ENCODE results near the gene DENND4A. TPM values are rescaled to one million over a fixed set of nuclear protein-coding genes. Genes with fewer than 3 reads are reported as not detected.

Gene DENND4A
- total RNA-seq, 4 donors from 2014 or later = 16.5 to 40.4 (median 24.5) TPM

DNA sequence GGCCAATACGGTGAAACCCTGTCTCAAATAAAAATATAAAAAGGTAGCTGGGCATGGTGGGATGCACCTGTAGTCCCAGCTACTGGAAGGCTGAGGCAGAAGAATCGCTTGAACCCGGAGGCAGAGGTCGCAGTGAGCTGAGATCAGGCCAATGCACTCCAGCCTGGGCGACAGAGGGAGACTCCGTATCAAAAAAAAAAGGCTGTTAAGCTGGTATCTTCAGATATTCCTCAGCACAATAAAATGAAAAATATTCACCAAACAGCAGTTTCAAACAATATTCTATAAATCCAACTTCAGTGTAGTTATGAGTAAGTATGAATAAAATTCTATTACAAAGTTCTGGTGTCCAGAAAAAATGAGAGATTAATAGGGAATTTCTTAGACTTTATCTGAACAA is 14.2 kb downstream of the DENND4A start:
- Histone ChIP-seq H3K27me3 (no peaks in the 10 kb centered on the region), H3K36me3 (no peaks in the 10 kb centered on the region), H3K9me3 (no peaks in the 10 kb centered on the region), H3K4me3 (no peak overlapping the region), H3K27ac (no peak overlapping the region), H3K4me1 (peaks cover 2 to 55% (median 8%) of the 10 kb centered on the region in 4 donors)
- in situ Hi-C loops (cut with MboI; ENCODE audit: low pct_ligation_motif_present in 1 of 4, low pct_unique_long_range_greater_than_20kb in 1 of 4, low sequenced_read_pairs in 3 of 4) (no loop called here), intact Hi-C loops (cut with DNase I; ENCODE audit: low total_unique reads) (no loop called here)
- TF ChIP-seq POLR2AphosphoS5 (IDR thresholded peaks at IDR 0.05) = no peak
- no peak for TF ChIP-seq POLR2A (IDR thresholded peaks at IDR 0.05)
- TF ChIP-seq, protein P1, sequence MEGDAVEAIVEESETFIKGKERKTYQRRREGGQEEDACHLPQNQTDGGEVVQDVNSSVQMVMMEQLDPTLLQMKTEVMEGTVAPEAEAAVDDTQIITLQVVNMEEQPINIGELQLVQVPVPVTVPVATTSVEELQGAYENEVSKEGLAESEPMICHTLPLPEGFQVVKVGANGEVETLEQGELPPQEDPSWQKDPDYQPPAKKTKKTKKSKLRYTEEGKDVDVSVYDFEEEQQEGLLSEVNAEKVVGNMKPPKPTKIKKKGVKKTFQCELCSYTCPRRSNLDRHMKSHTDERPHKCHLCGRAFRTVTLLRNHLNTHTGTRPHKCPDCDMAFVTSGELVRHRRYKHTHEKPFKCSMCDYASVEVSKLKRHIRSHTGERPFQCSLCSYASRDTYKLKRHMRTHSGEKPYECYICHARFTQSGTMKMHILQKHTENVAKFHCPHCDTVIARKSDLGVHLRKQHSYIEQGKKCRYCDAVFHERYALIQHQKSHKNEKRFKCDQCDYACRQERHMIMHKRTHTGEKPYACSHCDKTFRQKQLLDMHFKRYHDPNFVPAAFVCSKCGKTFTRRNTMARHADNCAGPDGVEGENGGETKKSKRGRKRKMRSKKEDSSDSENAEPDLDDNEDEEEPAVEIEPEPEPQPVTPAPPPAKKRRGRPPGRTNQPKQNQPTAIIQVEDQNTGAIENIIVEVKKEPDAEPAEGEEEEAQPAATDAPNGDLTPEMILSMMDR (IDR thresholded peaks at IDR 0.05) = no peak
- TF ChIP-seq EP300 (IDR thresholded peaks at IDR 0.05; ENCODE audit: low read depth) = no peak
- 85 to 98% methylated on average over 6 of the region's 6 CpGs for WGBS, 2 donors (ENCODE audit: low coverage in 1 of 2)
- no peak for DNase-seq

DNA sequence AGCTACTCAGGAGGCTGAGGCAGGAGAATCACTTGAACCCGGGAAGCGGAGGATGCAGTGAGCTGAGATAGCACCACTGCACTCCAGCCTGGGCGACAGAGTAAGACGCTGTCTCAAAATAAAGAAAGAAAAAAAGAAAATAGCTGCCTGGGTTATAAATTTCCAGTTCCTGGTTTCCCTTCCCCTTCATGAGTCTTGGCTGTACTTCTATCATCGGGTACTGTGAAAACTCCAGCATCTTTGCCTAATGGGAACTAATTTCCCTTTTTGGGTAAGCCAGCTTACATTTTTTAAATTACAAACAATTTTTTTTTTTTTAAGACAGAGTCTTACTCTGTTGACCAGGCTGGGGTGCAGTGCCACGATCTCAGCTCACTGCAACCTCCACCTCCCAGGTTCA is 15.0 kb downstream of the DENND4A start:
- H3K9me3 ChIP-seq = no peaks in the 10 kb centered on the region
- 69 to 79% methylated on average over 6 of the region's 6 CpGs for WGBS, 2 donors (ENCODE audit: low coverage in 1 of 2)
- H3K4me3 ChIP-seq = no peak overlapping the region
- TF ChIP-seq EP300 (IDR thresholded peaks at IDR 0.05; ENCODE audit: low read depth) (no peak), POLR2AphosphoS5 (IDR thresholded peaks at IDR 0.05) (no peak), POLR2A (IDR thresholded peaks at IDR 0.05) (no peak)
- TF ChIP-seq, protein P1 (IDR thresholded peaks at IDR 0.05) = no peak
- no peaks in the 10 kb centered on the region for H3K27me3 ChIP-seq
- H3K27ac ChIP-seq = no peak overlapping the region
- in situ Hi-C loops (cut with MboI; ENCODE audit: low pct_ligation_motif_present in 1 of 4, low pct_unique_long_range_greater_than_20kb in 1 of 4, low sequenced_read_pairs in 3 of 4) (no loop called here), intact Hi-C loops (cut with DNase I; ENCODE audit: low total_unique reads) (no loop called here)
- DNase-seq = no peak
- no peaks in the 10 kb centered on the region for H3K36me3 ChIP-seq
- H3K4me1 ChIP-seq = peaks cover 2 to 56% (median 8%) of the 10 kb centered on the region in 4 donors

DNA sequence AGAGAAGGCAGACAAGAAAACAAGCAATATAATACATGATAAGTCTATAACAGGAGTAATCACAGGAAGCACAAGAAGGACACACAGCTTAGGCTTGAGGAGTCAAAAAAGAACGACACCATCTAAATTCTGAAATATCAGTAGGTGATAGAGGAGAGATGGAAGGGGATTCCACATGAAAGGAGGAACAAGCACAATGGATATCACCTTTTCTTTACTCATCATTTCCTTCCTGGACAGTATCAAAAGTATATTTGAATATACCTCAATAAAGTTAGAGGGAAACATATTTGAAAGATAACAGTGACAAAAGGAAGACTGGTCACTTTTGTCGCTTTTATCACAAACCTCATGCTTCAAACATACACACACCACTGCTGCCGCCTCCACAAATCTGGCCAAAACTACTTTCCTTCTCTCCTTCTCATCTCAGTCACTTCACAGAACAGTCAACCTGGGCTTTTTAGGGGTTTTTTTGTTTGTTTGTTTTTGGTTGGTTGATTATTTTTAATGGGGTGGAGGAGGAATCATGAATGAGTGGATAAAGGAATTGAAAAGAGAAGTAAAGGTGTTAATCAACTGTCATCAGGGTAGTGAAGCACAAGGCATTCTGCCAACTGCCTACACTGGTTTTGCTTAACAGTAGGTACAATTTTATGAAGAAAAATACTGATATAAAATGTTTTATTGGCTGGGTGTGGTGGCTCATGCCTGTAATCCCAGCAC is 18.5 kb downstream of the DENND4A start:
- Histone ChIP-seq H3K27ac (peak overlapping the region in 2 of 4 donors; percentile 37 to 43), H3K36me3 (no peaks in the 10 kb centered on the region), H3K4me1 (peaks cover 2 to 58% (median 13%) of the 10 kb centered on the region in 4 donors), H3K27me3 (no peaks in the 10 kb centered on the region), H3K9me3 (no peaks in the 10 kb centered on the region), H3K4me3 (no peak overlapping the region)
- TF ChIP-seq POLR2AphosphoS5 (IDR thresholded peaks at IDR 0.05) (no peak), POLR2A (IDR thresholded peaks at IDR 0.05) (no peak), EP300 (IDR thresholded peaks at IDR 0.05; ENCODE audit: low read depth) (no peak)
- TF ChIP-seq, protein P1 (IDR thresholded peaks at IDR 0.05) = no peak
- DNase-seq = peak; percentile 62
- intact Hi-C loops (cut with DNase I; ENCODE audit: low total_unique reads) (no loop called here), in situ Hi-C loops (cut with MboI; ENCODE audit: low pct_ligation_motif_present in 1 of 4, low pct_unique_long_range_greater_than_20kb in 1 of 4, low sequenced_read_pairs in 3 of 4) (no loop called here)
- WGBS, 2 donors (ENCODE audit: low coverage in 1 of 2) = 40 to 66% methylated on average over 3 of the region's 3 CpGs

DNA sequence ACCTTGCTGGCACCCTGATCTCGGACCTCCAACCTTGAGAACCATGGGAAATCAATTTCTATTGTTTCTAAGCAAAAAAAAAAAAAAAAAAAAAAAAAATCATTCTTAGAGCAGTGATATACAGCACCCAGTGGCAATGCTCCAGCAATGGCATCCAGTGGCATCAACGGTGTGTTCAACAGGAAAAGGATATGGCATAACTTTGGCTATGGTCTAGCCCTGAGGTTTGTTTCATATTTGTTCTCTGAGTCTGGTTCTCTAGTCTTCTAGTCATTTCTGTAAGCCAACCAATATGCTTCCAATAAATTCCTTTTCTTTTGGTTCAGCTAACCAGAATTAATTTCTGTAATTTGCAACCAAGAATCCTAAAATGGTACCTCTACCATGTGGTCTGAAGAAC is 19.2 kb downstream of the DENND4A start:
- Histone ChIP-seq H3K36me3 (no peaks in the 10 kb centered on the region), H3K27me3 (no peaks in the 10 kb centered on the region), H3K27ac (peak overlapping the region in 1 of 4 donors; percentile 37), H3K4me3 (no peak overlapping the region), H3K4me1 (peaks cover 0 to 55% (median 12%) of the 10 kb centered on the region in 4 donors), H3K9me3 (no peaks in the 10 kb centered on the region)
- TF ChIP-seq EP300 (IDR thresholded peaks at IDR 0.05; ENCODE audit: low read depth) (no peak), POLR2A (IDR thresholded peaks at IDR 0.05) (no peak), POLR2AphosphoS5 (IDR thresholded peaks at IDR 0.05) (no peak)
- TF ChIP-seq, protein P1 (IDR thresholded peaks at IDR 0.05) = no peak
- no peak for DNase-seq
- WGBS, 2 donors (ENCODE audit: low coverage in 1 of 2) = 43 to 86% methylated on average over 1 to 2 of the region's 2 CpGs
- in situ Hi-C loops (cut with MboI; ENCODE audit: low pct_ligation_motif_present in 1 of 4, low pct_unique_long_range_greater_than_20kb in 1 of 4, low sequenced_read_pairs in 3 of 4) = no loop called here
- intact Hi-C loops (cut with DNase I; ENCODE audit: low total_unique reads) = no loop called here

Data from transverse colon (tissue), 4 donors.